Embryonic facial prominence (tissue), 1 donor: ENCODE results near the gene STX3.

Experiments used
- DNase-seq: peaks from one replicate; pipeline ENCODE4 v3.0.0-alpha.2; 2016; ENCODE audit errors: extremely low spot score

STX3 gene

DNA sequence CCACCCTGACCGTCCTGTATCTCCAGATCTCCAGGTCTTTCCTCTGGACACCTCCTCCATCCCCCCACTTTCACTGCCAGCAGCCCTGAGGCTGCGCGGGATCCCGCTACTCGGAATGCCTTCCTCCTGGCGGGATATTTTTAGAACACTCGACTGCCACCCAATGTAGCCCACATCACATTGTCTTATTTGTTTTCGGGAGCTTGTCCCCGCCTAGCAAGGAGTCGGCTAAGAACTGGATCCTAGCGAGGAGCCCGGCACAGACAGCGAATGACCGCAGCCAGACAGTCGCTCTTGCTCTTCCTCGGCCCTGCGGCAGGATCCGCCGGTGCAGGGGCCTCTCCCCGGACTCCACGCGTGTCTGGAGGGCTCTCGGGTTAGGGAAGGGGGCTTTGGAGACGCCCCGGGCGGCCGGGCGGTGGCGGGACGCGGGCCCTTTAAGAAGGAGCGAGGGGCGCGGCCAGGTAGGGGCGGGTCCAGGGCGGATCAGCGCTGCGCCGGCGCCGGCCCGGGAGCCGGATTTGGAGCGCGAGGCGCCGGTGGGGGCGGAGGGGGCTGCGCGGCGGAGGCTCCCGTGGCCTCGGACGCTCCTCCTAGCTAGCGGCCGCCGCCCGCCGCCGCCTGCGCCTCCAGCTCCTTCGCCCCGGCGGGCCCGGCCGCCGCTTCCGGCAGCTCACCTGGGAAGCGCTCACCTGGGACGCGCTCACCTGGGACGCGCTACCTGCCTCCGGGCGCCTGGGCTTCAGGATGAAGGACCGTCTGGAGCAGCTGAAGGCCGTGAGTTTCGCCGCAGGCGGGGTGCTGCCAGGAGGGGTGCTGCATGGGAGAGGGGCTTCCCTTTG lies at the start of gene STX3:
Gene STX3, plus strand, starts transcription at position 518 of the 842 bp plus-strand sequence. Its CDS starts 230 bp downstream, at position 748.
- no peak for DNase-seq

GRCh38 chr11:59706518-59707285 lies 48.5 kb upstream of the STX3 start:
- DNase-seq, result no peak

- DNase-seq, result no peak
These were observed 47.8 kb upstream of the STX3 start for GRCh38 chr11:59707371-59707770.

- no peak for DNase-seq
These were observed 46.6 kb upstream of the STX3 start for GRCh38 chr11:59708537-59708936.

GRCh38 chr11:59710136-59710847 lies 44.9 kb upstream of the STX3 start:
- DNase-seq, result no peak

GRCh38 chr11:59713745-59714144 lies 41.4 kb upstream of the STX3 start, which contains the start of gene OR10V1:
Gene OR10V1 (minus strand): TSS chr11:59713845. CDS start chr11:59713845, 0 bp downstream.
- DNase-seq, result no peak

DNA sequence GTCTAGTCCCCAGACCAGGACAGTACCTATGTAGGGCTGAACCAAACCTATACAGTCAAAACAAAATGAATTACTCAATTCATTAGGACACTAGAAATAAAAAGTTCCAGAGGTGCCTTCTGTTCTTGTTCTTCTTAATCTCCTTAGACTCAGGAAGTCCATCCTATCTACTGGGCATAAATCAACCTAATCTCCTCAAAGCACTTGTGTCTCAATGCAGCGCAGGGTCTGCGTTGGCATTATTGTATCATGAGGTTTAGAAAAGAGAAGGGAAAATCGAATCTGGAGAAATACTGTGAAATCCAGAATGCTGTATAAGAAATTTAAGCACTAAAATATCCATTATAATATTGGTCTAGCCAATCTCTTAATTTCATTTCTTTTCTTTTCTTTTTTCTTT lies 39.1 kb upstream of the STX3 start:
- DNase-seq, result no peak

GRCh38 chr11:59719556-59719955 lies 35.6 kb upstream of the STX3 start:
- DNase-seq, result no peak

DNA sequence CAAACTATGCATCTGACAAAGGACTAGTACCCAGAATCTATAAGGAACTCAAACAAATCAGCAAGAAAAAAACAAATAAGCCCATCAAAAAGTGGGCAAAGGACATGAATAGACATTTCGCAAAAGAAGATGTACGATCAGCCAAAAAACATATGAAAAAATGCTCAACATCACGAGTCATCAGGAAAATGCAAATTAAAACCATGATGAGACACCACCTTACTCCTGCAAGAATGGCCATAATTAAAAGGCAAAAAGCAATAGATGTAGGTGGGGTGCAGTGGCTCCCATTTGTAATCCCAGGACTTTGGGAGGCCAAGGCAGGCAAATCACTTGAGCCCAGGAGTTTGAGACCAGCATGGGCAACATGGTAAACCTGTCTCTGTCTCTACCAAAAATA lies 31.1 kb upstream of the STX3 start:
- no peak for DNase-seq

DNA sequence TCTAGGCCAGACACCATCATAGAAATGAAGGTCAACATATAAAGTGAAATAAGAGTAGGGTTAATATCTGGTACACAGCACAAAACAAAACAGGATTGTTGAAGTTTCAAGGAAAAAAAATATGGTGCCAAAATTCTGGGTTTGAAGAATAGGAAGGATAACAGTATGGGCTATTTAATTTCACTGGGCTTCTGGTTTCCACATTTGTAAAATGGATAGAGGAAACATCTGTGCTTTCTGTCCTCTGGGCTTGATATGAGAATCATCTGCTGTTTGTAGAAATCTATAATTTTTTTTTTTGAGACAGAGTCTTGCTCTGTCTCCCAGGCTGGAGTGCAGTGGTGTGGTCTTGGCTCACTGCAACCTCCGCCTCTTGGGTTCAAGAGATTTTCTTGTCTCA lies 27.8 kb upstream of the STX3 start:
- DNase-seq, result no peak

DNA sequence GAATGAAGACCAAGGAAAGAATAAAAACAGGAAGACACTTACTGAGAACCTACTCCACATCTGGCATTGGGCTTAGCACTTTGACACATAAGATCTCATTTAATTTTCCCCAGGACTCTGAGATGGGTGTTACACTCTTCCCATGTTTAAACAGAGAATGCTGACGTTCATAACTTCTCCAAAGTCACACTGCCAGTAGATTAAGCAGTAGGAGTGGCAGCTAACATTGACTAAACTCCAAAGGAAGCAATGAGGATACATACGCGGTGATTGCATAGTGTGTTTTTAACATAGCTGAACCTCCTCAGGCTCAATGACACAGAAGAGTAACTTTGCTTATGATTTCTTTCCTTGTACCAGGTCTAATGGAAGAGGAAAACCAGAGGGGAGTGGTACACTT lies 27.0 kb upstream of the STX3 start:
- no peak for DNase-seq

- DNase-seq, result no peak
These were observed 26.3 kb upstream of the STX3 start for GRCh38 chr11:59728913-59729312.

DNA sequence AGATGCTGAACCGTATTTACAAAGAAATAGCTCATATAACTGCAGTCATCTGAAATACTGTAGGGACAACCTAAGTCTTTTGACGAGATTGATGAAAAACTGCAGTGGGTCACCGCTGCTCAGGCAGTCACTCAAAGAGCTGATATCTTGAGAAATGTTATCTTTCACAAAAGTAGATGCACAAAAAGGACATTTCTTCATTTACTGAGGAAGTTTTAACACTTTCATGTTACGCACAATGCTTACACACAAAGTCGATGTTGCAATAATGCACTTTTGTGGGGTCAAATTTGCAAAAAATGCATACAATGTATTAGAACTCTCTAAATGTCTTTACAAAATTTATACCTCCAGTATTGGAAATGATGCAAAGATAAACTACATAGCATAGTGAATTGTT lies 25.3 kb upstream of the STX3 start:
- DNase-seq, result no peak

- no peak for DNase-seq
These were observed 24.1 kb upstream of the STX3 start for GRCh38 chr11:59730896-59731565.

DNA sequence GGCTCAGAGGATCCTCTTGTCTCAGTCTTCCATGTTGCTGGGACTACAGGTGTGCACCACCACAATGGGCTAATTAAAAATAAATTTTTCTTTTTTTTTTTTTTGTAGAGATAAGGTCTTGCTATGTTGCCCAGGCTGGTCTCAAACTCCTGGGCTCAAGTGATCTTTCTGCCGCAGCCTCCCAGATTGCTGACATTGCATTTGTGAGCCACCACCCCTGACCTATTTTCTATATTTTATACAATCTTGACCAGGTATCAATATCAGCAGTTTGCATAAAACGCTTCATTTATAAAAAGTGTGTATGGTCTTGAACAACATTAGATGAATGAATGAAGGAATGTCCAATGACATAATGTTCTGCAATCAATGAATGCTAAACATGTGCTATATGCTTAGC lies 9.1 kb upstream of the STX3 start:
- DNase-seq, result no peak

DNA sequence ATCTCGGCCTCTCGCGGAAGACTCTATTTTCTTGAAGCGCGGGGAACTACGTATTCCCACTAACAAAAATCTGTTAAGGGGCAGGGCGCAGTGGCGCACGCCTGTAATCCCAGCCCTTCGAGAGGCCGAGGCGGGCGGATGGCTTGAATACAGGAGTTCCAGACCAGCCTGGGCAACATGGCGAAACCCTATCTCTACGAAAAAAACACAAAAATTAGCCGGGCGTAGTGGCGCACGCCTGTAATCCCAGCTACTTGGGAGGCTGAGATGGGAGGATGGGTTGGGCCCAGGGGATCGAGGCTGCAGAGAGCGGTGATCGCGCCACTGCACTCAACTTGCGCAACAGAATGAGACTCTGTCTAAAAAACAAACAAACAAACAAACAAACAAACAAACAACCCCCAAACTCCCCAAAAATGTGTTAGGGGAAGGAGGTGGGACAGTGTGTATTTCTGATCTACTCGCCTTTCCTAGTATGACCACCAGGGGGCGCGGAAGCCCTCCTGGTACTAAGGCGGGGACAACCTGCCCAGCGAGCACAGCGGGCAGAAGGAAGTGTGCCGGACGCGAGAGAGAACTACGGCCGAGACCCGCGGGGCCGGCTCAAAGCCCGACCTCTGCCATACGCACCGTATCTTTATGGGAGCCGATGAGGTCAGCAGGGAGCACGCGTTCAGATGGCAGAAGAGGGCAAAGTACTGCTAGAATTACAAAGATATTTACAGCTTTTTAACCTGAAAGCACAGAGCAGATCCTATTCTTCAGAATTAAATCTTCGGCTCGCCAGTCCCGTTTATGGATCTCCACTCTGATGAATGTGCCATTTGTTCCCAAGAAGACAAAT lies 1.3 kb upstream of the STX3 start:
- peak; percentile 34 for DNase-seq

- DNase-seq, result no peak
These were observed 700 bp upstream of the STX3 start for GRCh38 chr11:59754494-59754858.

GRCh38 chr11:59755701-59756557 lies 753 bp downstream of the STX3 start:
- DNase-seq, result no peak

DNA sequence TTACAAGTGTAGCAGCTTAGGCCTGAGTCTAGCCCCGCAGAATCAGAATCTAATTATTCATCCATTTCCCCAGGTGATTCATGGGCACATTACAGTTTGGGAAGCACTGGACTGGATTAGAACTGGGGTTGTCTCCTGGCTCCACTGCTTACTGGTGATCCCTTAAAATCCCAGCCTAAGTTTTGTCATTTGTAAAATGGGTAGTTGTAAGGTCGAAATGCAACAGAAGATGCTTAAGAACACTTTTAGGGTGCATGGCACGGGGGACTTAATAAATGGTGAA lies 1.3 kb downstream of the STX3 start:
- DNase-seq, result no peak

DNA sequence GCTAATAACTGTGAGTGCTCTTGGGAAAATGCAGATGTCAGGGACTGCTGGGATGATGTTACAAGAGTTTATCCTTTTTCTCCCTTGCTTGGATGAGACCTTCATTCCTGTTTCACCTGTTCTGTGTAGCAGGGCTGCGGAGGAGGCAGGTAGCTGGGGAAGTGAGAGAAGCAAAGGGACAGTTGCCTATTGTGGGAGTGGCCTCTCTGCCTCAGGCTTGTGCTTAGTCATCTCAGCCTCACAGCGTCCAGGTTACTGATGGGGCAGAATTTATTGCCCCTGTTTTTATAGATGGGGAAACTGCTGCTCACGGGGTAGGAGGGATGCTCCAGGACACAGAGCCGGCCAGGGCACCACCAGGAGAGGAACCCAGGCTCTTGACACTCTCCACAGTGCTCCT lies 1.7 kb downstream of the STX3 start:
- no peak for DNase-seq
